Hematopoietic multipotent progenitor cell treated with erythropoietin and hydrocortisone succinate and interleukin-3 and kit ligand, for 8 days (in vitro differentiated cells): ENCODE data around the gene PYGB.

Experiments
- DNase-seq: peaks from one replicate; pipeline ENCODE4 v3.0.0-alpha.2; 2015

PYGB gene

GRCh38 chr20:25338112-25339023 lies 90.5 kb downstream of the PYGB start:
- DNase-seq: no peak

GRCh38 chr20:25339608-25340007 lies 91.7 kb downstream of the PYGB start:
- DNase-seq: no peak

DNA sequence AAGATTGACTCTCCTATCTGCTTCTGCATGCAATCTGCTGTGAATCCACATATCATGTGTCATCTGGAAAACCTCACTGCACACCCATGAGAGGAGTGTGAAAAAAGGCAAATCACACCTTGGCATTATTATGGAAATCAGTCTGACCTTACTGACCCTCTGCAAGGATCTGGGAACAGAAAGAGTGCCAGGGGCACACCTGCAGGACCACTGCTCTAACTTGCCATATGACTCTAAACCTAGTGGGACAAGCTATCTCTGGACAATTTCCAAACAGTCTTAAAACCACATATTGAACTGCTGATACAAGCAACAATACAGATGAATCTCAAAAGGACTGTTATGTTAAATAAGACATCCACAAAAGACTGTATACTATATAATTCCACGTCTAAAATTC lies 92.5 kb downstream of the PYGB start:
- DNase-seq: no peak

DNA sequence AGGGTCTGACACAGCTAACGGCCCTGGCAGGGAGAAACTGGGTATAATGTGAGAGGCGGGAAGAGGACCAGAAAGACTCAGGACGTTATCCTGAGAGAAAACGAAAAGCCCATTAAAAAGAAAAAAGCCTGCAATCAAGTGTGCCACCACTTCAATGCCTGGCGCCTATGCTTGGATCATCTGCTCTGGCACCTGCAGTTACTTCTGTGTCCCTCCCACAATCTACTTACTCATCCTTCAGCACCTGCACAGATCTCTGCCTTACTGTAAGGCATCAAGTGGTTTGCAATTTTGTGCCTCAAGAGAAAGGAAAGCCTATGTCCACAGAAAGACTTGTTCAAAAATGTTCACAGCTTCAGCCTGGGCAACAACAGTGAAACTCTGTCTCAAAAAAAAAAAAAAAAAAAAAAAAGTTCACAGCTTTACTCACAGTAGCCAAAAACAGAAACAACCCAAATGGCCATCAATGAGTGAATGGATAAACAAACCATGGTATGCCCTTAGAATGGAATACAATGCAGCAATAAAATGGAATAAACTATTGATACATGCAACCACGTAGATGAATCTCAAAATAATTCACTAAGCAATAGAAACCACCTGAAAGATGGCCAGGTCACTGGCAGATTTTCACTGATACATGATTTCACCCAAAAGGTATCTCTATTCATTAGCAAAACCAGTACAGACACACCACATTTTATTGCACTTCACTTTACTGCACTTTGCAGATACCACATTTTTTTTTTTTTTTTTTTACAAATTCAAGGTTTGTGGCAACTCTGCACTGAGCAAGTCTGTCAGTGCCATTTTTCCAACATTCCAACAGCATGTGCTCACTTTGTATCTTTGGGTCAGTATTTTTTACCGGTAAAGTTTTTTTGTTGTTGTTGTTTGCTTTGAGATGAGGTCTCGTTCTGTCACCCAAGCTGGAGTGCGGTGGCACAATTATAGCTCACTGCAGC lies 94.1 kb downstream of the PYGB start:
- no peak for DNase-seq

GRCh38 chr20:25344634-25345033 lies 96.7 kb downstream of the PYGB start:
- no peak for DNase-seq

DNA sequence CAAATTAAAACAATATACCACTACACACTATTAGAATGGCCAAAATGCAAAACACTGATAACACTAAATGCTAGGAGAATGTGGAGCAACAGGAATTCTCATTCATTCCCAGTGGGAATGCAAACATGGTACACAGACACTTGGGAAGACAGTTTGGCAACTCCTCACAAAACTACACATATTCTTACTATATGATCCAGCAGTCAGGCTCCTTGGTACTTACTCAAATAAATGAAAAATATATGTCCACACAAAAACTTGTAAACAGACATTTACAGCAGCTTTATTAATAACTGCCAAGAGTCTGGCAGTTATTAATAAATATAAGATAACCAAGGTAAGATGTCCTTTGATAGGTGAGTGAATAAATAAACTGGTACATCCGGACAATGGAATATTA lies 97.8 kb downstream of the PYGB start:
- DNase-seq: no peak

GRCh38 chr20:25346349-25346748 lies 98.5 kb downstream of the PYGB start:
- no peak for DNase-seq
